Psoas muscle (tissue), 8 donors: Measurements from ENCODE around the gene KLF6. TPM values are rescaled to one million over a fixed set of nuclear protein-coding genes. Genes with fewer than 3 reads are reported as not detected.

Experiments used
- ATAC-seq, 4 donors: fragments of 200-7000 bp; cut with Tn5 transposase; one replicate each; pipeline ENCODE4 v1.9.1; 2020; ENCODE audit warnings: moderate library complexity in 3 of 4, mild to moderate bottlenecking in 2 of 4
- DNase-seq, 2 donors: peaks; one replicate each; pipeline ENCODE4 v3.0.0-alpha.2; 2020
- H3K27ac ChIP-seq: fragments of 200-600 bp; one replicate; pipeline ENCODE4 v1.8.0; 2022
- H3K27me3 ChIP-seq, 3 donors: fragments of 200-600 bp in 1 of 3; one replicate each; pipeline versions ENCODE4 v1.6.1 to v1.8.0; 2013 to 2022; ENCODE audit warnings: low read length in 2 of 3, mild to moderate bottlenecking in 2 of 3, moderate library complexity in 1 of 3; ENCODE audit not compliant: insufficient read depth in 3 of 3
- H3K36me3 ChIP-seq, 2 donors: fragments of 200-600 bp in 1 of 2; one replicate each; pipeline versions ENCODE4 v1.6.1 to v1.8.0; 2013 to 2022; ENCODE audit warnings: low read depth in 1 of 2, mild to moderate bottlenecking in 1 of 2, moderate library complexity in 1 of 2; ENCODE audit not compliant: insufficient read depth in 1 of 2
- H3K4me1 ChIP-seq: fragments of 200-600 bp; one replicate; pipeline ENCODE4 v1.8.0; 2022
- H3K4me3 ChIP-seq: fragments of 200-600 bp; one replicate; pipeline ENCODE4 v1.8.0; 2022; ENCODE audit warnings: mild to moderate bottlenecking
- H3K9me3 ChIP-seq: fragments of 200-600 bp; one replicate; pipeline ENCODE4 v1.8.0; 2022
- CTCF ChIP-seq: fragments of 200-600 bp; IDR thresholded peaks from one replicate; pipeline ENCODE4 v1.8.0; 2022; ENCODE audit warnings: antibody characterized with exemption
- WGBS, 3 donors: extraction: QIAGEN DNeasy Blood & Tissue Kit; methylation state at CpG; one replicate each; pipeline versions ENCODE4 v1.1.6 to v1.1.7; 2013; 5-methylcytosine and 5-hydroxymethylcytosine counted together
- intact Hi-C, 2 donors: fragments of 100-400 bp; cut with DNase I; formaldehyde crosslinking; loops; one replicate each; pipeline versions ENCODE4 v1.11.0 to v1.14.2; 2022
- polyA plus RNA-seq, 3 donors: library from polyadenylated mRNA; stranded (reverse); fragments of 200-250 nt; gene quantifications; one replicate each; pipeline ENCODE4 v1.2.3, GENCODE V29; 2013
- total RNA-seq, 4 donors: library from RNA; stranded (reverse); fragmentation: NEBNext Ultra II Directional in 2 of 4; extraction: Animal tissue kit (Norgen Biotek cat#: 25700) in 2 of 4; gene quantifications; one replicate each; pipeline versions ENCODE4 v1.2.1 to v1.2.4, GENCODE V29; 2021 to 2023
- donor health status: healthy with polysubstance abuse.
- donor health status: DM: no; HTN: no; CAD: no; lungs with moderate emphysema.
- donor health status: Bipolar disorder and iron deficiency.
- donor health status: healthy.
- donor health status: DM: yes; HTN: yes; CAD: no.
- donor health status: DM: no; HTN: no; CAD: no.
- donor health status: DM: no; HTN: no; CAD: no.
- donor health status: DM: yes; HTN: yes; CAD: no.

Gene KLF6
- total and polyA plus RNA-seq, 7 donors, result 30.4 to 296 (median 135) TPM

- DNase-seq, result no peak
- Histone ChIP-seq H3K4me1 (no peaks in the 10 kb centered on the region), H3K27me3 (no peaks in the 10 kb centered on the region), H3K27ac (no peak overlapping the region), H3K9me3 (peaks cover 6% of the 10 kb centered on the region), H3K36me3 (no peaks in the 10 kb centered on the region), H3K4me3 (no peak overlapping the region)
- TF ChIP-seq CTCF, result no peak
- no peak for ATAC-seq
- intact Hi-C loops, result no loop called here
- 86 to 97% (median 96%) methylated on average over 3 of the region's 3 CpGs for WGBS, 3 donors
Measured at GRCh38 chr10:3793553-3793952, 8.5 kb upstream of the KLF6 start.

DNA sequence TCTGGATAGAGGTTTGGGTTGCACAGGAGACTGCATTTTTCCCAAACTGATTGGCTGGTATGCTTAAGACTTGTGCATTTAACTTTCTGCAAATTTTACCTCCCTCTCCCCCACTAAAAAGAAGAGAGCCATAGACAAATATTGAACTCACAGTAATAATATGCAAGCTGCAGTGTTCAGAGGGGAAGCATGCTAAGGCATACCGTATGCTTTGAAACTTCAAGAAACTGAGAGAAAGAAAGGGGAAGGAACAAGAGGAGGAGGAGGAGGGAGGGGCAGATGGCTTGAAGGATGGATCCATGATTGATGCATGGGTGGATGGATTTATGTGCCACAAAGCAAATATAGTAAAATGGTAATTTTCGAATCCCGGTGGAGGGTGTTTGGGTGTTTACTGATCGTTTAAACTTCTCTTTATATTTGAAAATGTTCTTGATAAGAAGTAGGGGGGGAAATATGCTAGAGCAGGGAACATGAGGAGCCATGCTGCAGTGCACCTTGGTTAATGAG, 7.8 kb upstream of the KLF6 start:
- no peaks in the 10 kb centered on the region for H3K4me1 ChIP-seq
- no peak for TF ChIP-seq CTCF
- intact Hi-C loops, result no loop called here
- no peak overlapping the region for H3K4me3 ChIP-seq
- no peak overlapping the region for H3K27ac ChIP-seq
- peaks cover 6% of the 10 kb centered on the region for H3K9me3 ChIP-seq
- H3K36me3 ChIP-seq, result no peaks in the 10 kb centered on the region
- ATAC-seq (no peak), DNase-seq (no peak)
- no peaks in the 10 kb centered on the region for H3K27me3 ChIP-seq
- 71 to 97% (median 81%) methylated on average over 4 of the region's 4 CpGs for WGBS, 3 donors

- intact Hi-C loops, result no loop called here
- ATAC-seq, result no peak
- no peaks in the 10 kb centered on the region for H3K36me3 ChIP-seq
- no peak overlapping the region for H3K4me3 ChIP-seq
- no peak overlapping the region for H3K27ac ChIP-seq
- H3K27me3 ChIP-seq, result no peaks in the 10 kb centered on the region
- H3K4me1 ChIP-seq, result no peaks in the 10 kb centered on the region
- peaks cover 6% of the 10 kb centered on the region for H3K9me3 ChIP-seq
- 82 to 90% (median 84%) methylated on average over 3 of the region's 3 CpGs for WGBS, 3 donors
- no peak for DNase-seq
- TF ChIP-seq CTCF, result no peak
Measured at GRCh38 chr10:3791974-3792633, 7.1 kb upstream of the KLF6 start.

DNA sequence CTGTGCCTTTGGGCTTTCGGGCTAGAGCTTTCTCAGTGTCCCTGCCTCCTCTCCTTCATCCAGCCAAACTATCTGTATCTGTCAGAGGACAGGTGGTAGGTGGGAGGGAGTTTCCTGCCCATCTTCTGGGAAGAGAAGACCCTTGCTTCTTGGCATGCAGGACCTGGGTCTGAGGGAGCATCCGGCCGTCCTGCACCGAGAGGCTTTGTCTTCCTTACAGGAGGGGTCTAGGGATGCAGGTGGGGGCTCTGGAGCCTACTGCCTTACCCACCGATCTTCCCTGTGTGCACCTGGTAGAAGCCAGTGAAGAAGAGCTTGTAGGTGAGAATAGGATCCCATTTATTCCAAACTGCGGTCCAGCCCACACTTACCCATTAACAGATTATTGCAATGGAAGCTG, 5.8 kb upstream of the KLF6 start:
- Histone ChIP-seq H3K4me1 (no peaks in the 10 kb centered on the region), H3K27me3 (no peaks in the 10 kb centered on the region), H3K27ac (no peak overlapping the region), H3K36me3 (no peaks in the 10 kb centered on the region), H3K4me3 (no peak overlapping the region), H3K9me3 (peaks cover 6% of the 10 kb centered on the region)
- TF ChIP-seq CTCF, result no peak
- ATAC-seq (no peak), DNase-seq (no peak)
- intact Hi-C loops, result no loop called here
- 94 to 98% (median 95%) methylated on average over 6 of the region's 6 CpGs for WGBS, 3 donors

DNA sequence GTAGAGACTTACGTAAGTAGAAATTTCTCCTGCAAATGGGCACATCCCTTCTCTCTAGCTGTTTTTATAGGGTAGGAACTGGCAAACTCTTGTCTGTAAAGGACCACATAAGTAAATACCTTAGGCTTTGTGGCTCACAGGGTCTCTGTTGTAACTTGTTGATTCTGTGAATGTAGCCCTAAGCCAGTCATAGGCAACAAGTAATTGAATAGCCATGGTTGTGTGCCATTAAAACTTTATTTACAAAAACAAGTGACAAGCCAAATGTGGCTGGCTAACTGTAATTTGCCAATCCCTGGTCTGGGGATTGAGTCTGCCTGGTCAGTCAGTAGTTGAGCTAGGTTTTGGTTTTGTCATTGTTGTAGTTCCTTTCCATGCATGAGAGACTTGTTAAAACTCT, 5.3 kb upstream of the KLF6 start:
- Histone ChIP-seq H3K4me1 (no peaks in the 10 kb centered on the region), H3K36me3 (no peaks in the 10 kb centered on the region), H3K27me3 (no peaks in the 10 kb centered on the region), H3K27ac (no peak overlapping the region), H3K9me3 (peaks cover 6% of the 10 kb centered on the region), H3K4me3 (no peak overlapping the region)
- intact Hi-C loops, result no loop called here
- no peak for DNase-seq
- no peak for ATAC-seq
- 98 to 100% (median 100%) methylated on average over 1 of the region's 1 CpG for WGBS, 3 donors
- TF ChIP-seq CTCF, result no peak
